Osteoblast (primary cell): ENCODE measurements around the gene CXCL5. TPM values are rescaled to one million over a fixed set of nuclear protein-coding genes. Genes with fewer than 3 reads are reported as not detected.

Experiments used
- DNase-seq: peaks from one replicate; pipeline ENCODE4 v3.0.0; 2011; ENCODE audit warnings: low spot score, mixed read lengths; ENCODE audit not compliant: insufficient read length; ENCODE audit errors: missing footprints
- H2AFZ ChIP-seq: 2 replicates; pipeline ENCODE4 v1.6.0; 2011; ENCODE audit warnings: mild to moderate bottlenecking, low read length
- H3K27ac ChIP-seq: 2 replicates; pipeline ENCODE4 v1.5.1; 2011; ENCODE audit warnings: mild to moderate bottlenecking, low read depth, low read length, moderate library complexity
- H3K27me3 ChIP-seq: 2 replicates; pipeline ENCODE4 v1.6.0; 2012; ENCODE audit warnings: mild to moderate bottlenecking, control low read depth, inconsistent platforms, low read length, moderate library complexity; ENCODE audit not compliant: insufficient read depth
- H3K36me3 ChIP-seq: 2 replicates; pipeline ENCODE4 v1.5.1; 2011; ENCODE audit warnings: mild to moderate bottlenecking, low read length, control low read depth, moderate library complexity; ENCODE audit not compliant: insufficient read depth
- H3K4me1 ChIP-seq: 2 replicates; pipeline ENCODE4 v1.5.1; 2011; ENCODE audit warnings: mild to moderate bottlenecking, low read length, control low read depth, moderate library complexity; ENCODE audit not compliant: insufficient read depth
- H3K4me2 ChIP-seq: 2 replicates; pipeline ENCODE4 v1.6.0; 2011; ENCODE audit warnings: mild to moderate bottlenecking, low read length; ENCODE audit not compliant: insufficient read depth
- H3K4me3 ChIP-seq: fragments of 200-600 bp; sonication (generic); 3 replicates; pipeline ENCODE4 v1.5.1; 2012; ENCODE audit warnings: mild to moderate bottlenecking, low read length, inconsistent platforms; ENCODE audit not compliant: insufficient read depth
- H3K79me2 ChIP-seq: 2 replicates; pipeline ENCODE4 v1.6.0; 2012; ENCODE audit warnings: mild to moderate bottlenecking, low read length, control low read depth, inconsistent platforms; ENCODE audit not compliant: insufficient read depth
- H3K9me3 ChIP-seq: 2 replicates; pipeline ENCODE4 v1.5.1; 2011; ENCODE audit warnings: low read depth, low read length, control low read depth
- H4K20me1 ChIP-seq: 2 replicates; pipeline ENCODE4 v1.6.0; 2012; ENCODE audit warnings: mild to moderate bottlenecking, low read length, control low read depth; ENCODE audit not compliant: insufficient read depth
- CTCF ChIP-seq: IDR thresholded peaks from 2 replicates; pipeline ENCODE4 v1.5.1; 2011; ENCODE audit warnings: mild to moderate bottlenecking, low read depth, low read length, moderate library complexity; ENCODE audit errors: extremely low read depth
- small RNA-seq: library from RNA; depleted of rRNA; stranded (forward); fragments of <200 nt; gene quantifications from one replicate; pipeline ENCODE3, GENCODE V24; 2012
- total RNA-seq: library from RNA; depleted of rRNA; stranded (reverse); fragments of >200 nt; gene quantifications from 2 replicates; pipeline ENCODE4 v1.2.3, GENCODE V29; 2012

CXCL5 gene
- total RNA-seq, 1 donor: under 0.01 TPM

GRCh38 chr4:73945674-73946449 is 52.6 kb downstream of the CXCL5 start:
- Histone ChIP-seq H2AFZ (no peak overlapping the region), H4K20me1 (no peaks in the 10 kb centered on the region), H3K4me3 (no peak overlapping the region), H3K9me3 (no peaks in the 10 kb centered on the region), H3K36me3 (no peaks in the 10 kb centered on the region), H3K4me2 (no peak overlapping the region), H3K79me2 (no peaks in the 10 kb centered on the region), H3K27ac (no peak overlapping the region), H3K27me3 (peaks cover 25% of the 10 kb centered on the region), H3K4me1 (peaks cover 2% of the 10 kb centered on the region)
- DNase-seq: peak; percentile 21
- TF ChIP-seq CTCF: no peak

Small RNAs within 50 kb of the gene (small RNA-seq; reads per million reads assigned to genes)
- not detected for gene RN7SL218P

Other genes with a start within 250 kb of the CXCL5 start
- gene CXCL6, start 162.0 kb downstream of the CXCL5 start, total RNA-seq: 1.1 TPM in 1 of 2 replicates, not detected in the other
- gene PF4V1, start 145.4 kb downstream of the CXCL5 start, total RNA-seq: not detected in 2 replicates
- gene CXCL1, start 129.3 kb downstream of the CXCL5 start, total RNA-seq: 0.29 and 4.7 TPM in 2 replicates
- gene PF4, start 16.6 kb downstream of the CXCL5 start, total RNA-seq: not detected in 2 replicates
- 0.36 TPM in 1 of 2 replicates, not detected in the other for gene PPBP, start 10.5 kb downstream of the CXCL5 start, total RNA-seq
- 0.36 TPM in 1 of 2 replicates, not detected in the other for gene CXCL3, start 40.0 kb upstream of the CXCL5 start, total RNA-seq
- 0.59 and 1.1 TPM in 2 replicates for gene CXCL2, start 100.5 kb upstream of the CXCL5 start, total RNA-seq
- 10.3 and 13.0 TPM in 2 replicates for gene MTHFD2L, start 159.4 kb upstream of the CXCL5 start, total RNA-seq